Measurements from ENCODE around the gene DICER1.

DICER1 gene

GRCh38 chr14:95185033-95185766, 27.9 kb upstream of the DICER1 start:
- Histone ChIP-seq H3F3A (ENCODE audit: control insufficient read depth, insufficient read depth) (no peaks in the 10 kb centered on the region), H3K27me3 (ENCODE audit: control insufficient read depth, low read length) (peaks cover 45% of the 10 kb centered on the region), H3K79me2 (ENCODE audit: control insufficient read depth, low read length) (no peaks in the 10 kb centered on the region), H3K4me1 (ENCODE audit: control insufficient read depth, low read length) (no peaks in the 10 kb centered on the region), H3K27ac (ENCODE audit: low read depth, low read length) (no peak overlapping the region), H4K20me1 (ENCODE audit: control insufficient read depth, insufficient read depth, low read depth, low read length) (no peaks in the 10 kb centered on the region), H3K9me3 (ENCODE audit: control insufficient read depth, insufficient read depth, low read length) (no peaks in the 10 kb centered on the region), H3K4me3 (ENCODE audit: low read length) (no peak overlapping the region), H3K9me2 (replicated peaks; ENCODE audit: control insufficient read depth, low read length) (no peaks in the 10 kb centered on the region), H3K4me2 (ENCODE audit: low read length) (no peak overlapping the region), H3K36me3 (ENCODE audit: control insufficient read depth, low read length) (no peaks in the 10 kb centered on the region)
- no peak for TF ChIP-seq CTCF (IDR thresholded peaks at IDR 0.05; ENCODE audit: low read depth, low read length, poor library complexity, severe bottlenecking)
- no peak for TF ChIP-seq EZH2phosphoT487 (IDR thresholded peaks at IDR 0.05; ENCODE audit: borderline replicate concordance, low read length)

DNA sequence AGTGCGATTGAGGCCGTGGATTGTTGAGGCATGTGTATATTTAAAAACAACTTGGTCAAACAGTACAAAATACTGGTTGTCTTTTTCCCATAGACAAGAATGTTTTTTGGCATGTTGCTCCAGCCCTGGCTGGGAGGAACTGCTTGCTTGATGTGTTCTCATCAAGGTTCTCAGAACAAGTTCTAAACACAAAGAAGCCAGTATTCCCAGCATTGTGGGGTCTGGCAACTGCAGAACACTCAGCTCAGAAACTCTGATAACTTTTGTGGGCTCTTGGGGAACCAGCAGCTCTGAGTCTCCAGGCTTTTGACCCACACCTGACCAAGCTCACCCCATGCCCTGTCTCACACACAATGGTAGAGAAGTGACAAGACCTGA, 27.1 kb upstream of the DICER1 start:
- Histone ChIP-seq H3K9me3 (ENCODE audit: control insufficient read depth, insufficient read depth, low read length) (no peaks in the 10 kb centered on the region), H3K79me2 (ENCODE audit: control insufficient read depth, low read length) (no peaks in the 10 kb centered on the region), H3K4me3 (ENCODE audit: low read length) (no peak overlapping the region), H3K9me2 (replicated peaks; ENCODE audit: control insufficient read depth, low read length) (no peaks in the 10 kb centered on the region), H3K4me1 (ENCODE audit: control insufficient read depth, low read length) (no peaks in the 10 kb centered on the region), H4K20me1 (ENCODE audit: control insufficient read depth, insufficient read depth, low read depth, low read length) (no peaks in the 10 kb centered on the region), H3K4me2 (ENCODE audit: low read length) (no peak overlapping the region), H3K36me3 (ENCODE audit: control insufficient read depth, low read length) (no peaks in the 10 kb centered on the region), H3F3A (ENCODE audit: control insufficient read depth, insufficient read depth) (no peaks in the 10 kb centered on the region), H3K27me3 (ENCODE audit: control insufficient read depth, low read length) (peaks cover 37% of the 10 kb centered on the region), H3K27ac (ENCODE audit: low read depth, low read length) (no peak overlapping the region)
- TF ChIP-seq CTCF (IDR thresholded peaks at IDR 0.05; ENCODE audit: low read depth, low read length, poor library complexity, severe bottlenecking) (no peak), EZH2phosphoT487 (IDR thresholded peaks at IDR 0.05; ENCODE audit: borderline replicate concordance, low read length) (no peak)

DNA sequence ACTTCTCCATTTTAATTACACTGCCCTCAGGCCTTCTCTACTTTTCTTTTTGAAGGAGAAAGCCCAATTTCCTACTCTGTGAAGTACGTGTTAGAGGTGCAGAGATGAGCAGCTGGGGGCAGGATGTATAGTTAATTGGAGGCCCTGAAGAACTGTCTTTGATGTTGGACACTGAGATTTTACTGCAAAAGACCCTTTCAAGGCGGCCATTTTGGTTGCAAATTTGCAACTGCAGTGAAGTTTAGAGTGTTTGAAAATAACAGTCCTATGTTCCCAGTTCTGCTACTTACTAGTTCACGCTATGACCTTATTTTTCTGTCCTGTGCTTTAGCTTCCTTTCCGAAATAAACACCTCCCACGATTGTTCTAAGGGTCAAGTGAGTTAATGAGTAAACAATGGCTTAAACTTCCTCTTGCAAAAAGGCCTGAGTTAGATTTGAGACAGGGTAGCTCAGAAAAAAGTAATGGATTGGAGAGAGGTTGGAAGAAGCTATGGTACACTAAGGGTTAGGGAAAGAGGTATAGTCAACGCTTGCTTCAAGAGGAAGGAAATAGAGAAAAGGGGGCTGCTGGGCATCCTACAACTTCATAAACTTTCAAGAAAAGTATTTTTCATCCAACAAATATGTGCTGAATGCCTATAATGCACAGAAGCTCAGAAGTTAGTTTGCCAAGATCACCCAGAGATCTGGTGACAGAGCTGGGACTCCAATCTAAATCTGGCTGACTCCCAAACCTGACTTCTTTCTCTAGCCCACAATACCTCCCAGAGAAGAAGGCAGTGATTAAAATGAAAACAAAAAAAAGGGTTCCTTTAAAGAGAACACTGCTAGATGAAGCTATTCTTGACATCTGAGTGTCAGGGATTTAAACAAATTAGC, 26.4 kb upstream of the DICER1 start:
- Histone ChIP-seq H3K79me2 (ENCODE audit: control insufficient read depth, low read length) (no peaks in the 10 kb centered on the region), H3K9me3 (ENCODE audit: control insufficient read depth, insufficient read depth, low read length) (no peaks in the 10 kb centered on the region), H3K27me3 (ENCODE audit: control insufficient read depth, low read length) (peaks cover 36% of the 10 kb centered on the region), H3K36me3 (ENCODE audit: control insufficient read depth, low read length) (no peaks in the 10 kb centered on the region), H4K20me1 (ENCODE audit: control insufficient read depth, insufficient read depth, low read depth, low read length) (no peaks in the 10 kb centered on the region), H3K4me1 (ENCODE audit: control insufficient read depth, low read length) (no peaks in the 10 kb centered on the region), H3F3A (ENCODE audit: control insufficient read depth, insufficient read depth) (no peaks in the 10 kb centered on the region), H3K9me2 (replicated peaks; ENCODE audit: control insufficient read depth, low read length) (no peaks in the 10 kb centered on the region), H3K27ac (ENCODE audit: low read depth, low read length) (no peak overlapping the region), H3K4me3 (ENCODE audit: low read length) (no peak overlapping the region), H3K4me2 (ENCODE audit: low read length) (no peak overlapping the region)
- no peak for TF ChIP-seq CTCF (IDR thresholded peaks at IDR 0.05; ENCODE audit: low read depth, low read length, poor library complexity, severe bottlenecking)
- no peak for TF ChIP-seq EZH2phosphoT487 (IDR thresholded peaks at IDR 0.05; ENCODE audit: borderline replicate concordance, low read length)

Measured in DOHH2 (cell line).